Parietal lobe (tissue), 1 donor: ENCODE results near the gene LPXN. TPM values are rescaled to one million over a fixed set of nuclear protein-coding genes. Genes with fewer than 3 reads are reported as not detected.

Source experiments
- total RNA-seq: library from RNA; depleted of rRNA; stranded (reverse); fragments of >200 nt; gene quantifications from one replicate; pipeline ENCODE4 v1.2.3, GENCODE V29; 2014

The LPXN gene
- total RNA-seq, result 4.4 TPM

GRCh38 chr11:58575377-58576020, at the start of gene LPXN:
Gene LPXN, minus strand, starts transcription at chr11:58575856. Its CDS starts 84 bp downstream, at chr11:58575772.

GRCh38 chr11:58622344-58622743, 46.7 kb upstream of the LPXN start, which contains the start of gene CNTF:
Gene CNTF, plus strand, starts transcription at chr11:58622665. Its CDS starts 88 bp downstream, at chr11:58622753.

GRCh38 chr11:58578635-58579191, 3.1 kb upstream of the LPXN start, which contains the start of gene ZFP91:
Gene ZFP91, plus strand, starts transcription at chr11:58579063. Its CDS starts 219 bp downstream, at chr11:58579282.

GRCh38 chr11:58508005-58508404, 67.7 kb downstream of the LPXN start, which contains the start of gene OR5B21:
Gene OR5B21, minus strand, starts transcription at chr11:58508105. Its CDS starts 0 bp downstream, at chr11:58508105.

Other genes starting within 250 kb of the LPXN start
- gene OR5B17, start 216.8 kb downstream of the LPXN start, total RNA-seq, result not detected
- gene OR5B3, start 169.0 kb downstream of the LPXN start, total RNA-seq, result not detected
- not detected for gene OR5B2, start 147.7 kb downstream of the LPXN start, total RNA-seq
- gene OR5B12, start 133.6 kb downstream of the LPXN start, total RNA-seq, result not detected
- not detected for gene OR5B21, start 67.8 kb downstream of the LPXN start, total RNA-seq
- gene ZFP91, start 3.2 kb upstream of the LPXN start, total RNA-seq, result 49.5 TPM
- gene CNTF, start 46.8 kb upstream of the LPXN start, total RNA-seq, result 5.6 TPM
- not detected for gene GLYAT, start 156.1 kb upstream of the LPXN start, total RNA-seq